MM.1S (cell line): Measurements from ENCODE around the gene BACH2.

Experiments used
- EZH2 ChIP-seq: fragments of 300-600 bp; sonication (generic); optimal IDR thresholded peaks from 2 replicates; pipeline ENCODE3; 2017; ENCODE audit warnings: low read depth, mild to moderate bottlenecking, antibody characterized with exemption, low read length, mixed read lengths
- EZH2phosphoT487 ChIP-seq: fragments of 300-600 bp; sonication (generic); IDR thresholded peaks from 2 replicates; pipeline ENCODE4 v1.6.1; 2018; ENCODE audit warnings: antibody characterized with exemption, low read length
- TF ChIP-seq, protein P1 (sequence below): fragments of 300-600 bp; sonication (generic); IDR thresholded peaks from 2 replicates; pipeline ENCODE4 v1.5.1; 2016; ENCODE audit warnings: antibody characterized with exemption, low read length, mixed read lengths

DNA sequence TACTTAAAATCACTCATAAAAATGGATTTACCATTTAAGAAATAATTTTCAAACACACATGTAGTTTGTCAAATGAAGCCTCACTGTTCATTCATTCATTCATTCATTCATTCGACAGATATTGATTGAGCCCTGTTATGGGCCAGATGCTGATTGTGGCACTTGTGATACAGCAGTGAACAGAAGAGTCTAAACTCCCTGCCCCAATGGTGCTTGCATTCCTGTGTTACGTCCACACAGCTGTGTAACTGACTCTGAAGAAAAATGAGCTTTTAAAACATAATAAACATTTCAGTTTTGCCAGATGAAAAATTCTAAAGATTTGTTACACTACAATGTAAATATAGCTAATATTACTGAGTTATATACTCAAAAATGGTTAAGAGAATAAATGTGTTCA lies 46.2 kb downstream of the BACH2 start:
- TF ChIP-seq, protein P1, sequence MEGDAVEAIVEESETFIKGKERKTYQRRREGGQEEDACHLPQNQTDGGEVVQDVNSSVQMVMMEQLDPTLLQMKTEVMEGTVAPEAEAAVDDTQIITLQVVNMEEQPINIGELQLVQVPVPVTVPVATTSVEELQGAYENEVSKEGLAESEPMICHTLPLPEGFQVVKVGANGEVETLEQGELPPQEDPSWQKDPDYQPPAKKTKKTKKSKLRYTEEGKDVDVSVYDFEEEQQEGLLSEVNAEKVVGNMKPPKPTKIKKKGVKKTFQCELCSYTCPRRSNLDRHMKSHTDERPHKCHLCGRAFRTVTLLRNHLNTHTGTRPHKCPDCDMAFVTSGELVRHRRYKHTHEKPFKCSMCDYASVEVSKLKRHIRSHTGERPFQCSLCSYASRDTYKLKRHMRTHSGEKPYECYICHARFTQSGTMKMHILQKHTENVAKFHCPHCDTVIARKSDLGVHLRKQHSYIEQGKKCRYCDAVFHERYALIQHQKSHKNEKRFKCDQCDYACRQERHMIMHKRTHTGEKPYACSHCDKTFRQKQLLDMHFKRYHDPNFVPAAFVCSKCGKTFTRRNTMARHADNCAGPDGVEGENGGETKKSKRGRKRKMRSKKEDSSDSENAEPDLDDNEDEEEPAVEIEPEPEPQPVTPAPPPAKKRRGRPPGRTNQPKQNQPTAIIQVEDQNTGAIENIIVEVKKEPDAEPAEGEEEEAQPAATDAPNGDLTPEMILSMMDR, result no peak
- TF ChIP-seq EZH2, result no peak
- TF ChIP-seq EZH2phosphoT487, result no peak
